OCI-LY1 (cell line): ENCODE results near the gene APOD.

Experiments used
- H2AFZ ChIP-seq: fragments of 200-600 bp; sonication (generic), shearing (Covaris generic); 2 replicates; pipeline ENCODE4 v1.6.0; 2014; ENCODE audit warnings: antibody characterized with exemption, mild to moderate bottlenecking, low read length
- H3F3A ChIP-seq: fragments of 200-600 bp; sonication (generic), shearing (Covaris generic); 2 replicates; pipeline ENCODE4 v1.6.0; 2014; ENCODE audit warnings: mild to moderate bottlenecking, antibody characterized with exemption, low read length, moderate library complexity; ENCODE audit not compliant: insufficient read depth
- H3K27ac ChIP-seq: fragments of 200-600 bp; sonication (generic); 2 replicates; pipeline ENCODE4 v1.5.1; 2014; ENCODE audit warnings: low read length, mixed run types, mild to moderate bottlenecking, low read depth; ENCODE audit not compliant: poor library complexity, severe bottlenecking
- H3K27me3 ChIP-seq: fragments of 200-600 bp; sonication (generic); 2 replicates; pipeline ENCODE4 v1.6.0; 2014; ENCODE audit warnings: antibody characterized with exemption, mild to moderate bottlenecking, low read length, moderate library complexity; ENCODE audit not compliant: insufficient read depth
- H3K36me3 ChIP-seq: fragments of 200-600 bp; sonication (generic); 2 replicates; pipeline ENCODE4 v1.6.1; 2014; ENCODE audit warnings: mild to moderate bottlenecking, antibody characterized with exemption, low read length, moderate library complexity, mixed read lengths; ENCODE audit not compliant: insufficient read depth
- H3K4me1 ChIP-seq: fragments of 200-600 bp; sonication (generic); 2 replicates; pipeline ENCODE4 v1.5.1; 2014; ENCODE audit warnings: mild to moderate bottlenecking, low read length, moderate library complexity; ENCODE audit not compliant: insufficient read depth, severe bottlenecking
- H3K4me2 ChIP-seq: fragments of 200-600 bp; sonication (generic), shearing (Covaris generic); 2 replicates; pipeline ENCODE4 v1.6.1; 2014; ENCODE audit warnings: low read length
- H3K4me3 ChIP-seq: fragments of 200-600 bp; sonication (generic); 2 replicates; pipeline ENCODE4 v1.5.1; 2014; ENCODE audit warnings: low read length, low read depth, mild to moderate bottlenecking, mixed read lengths; ENCODE audit not compliant: poor library complexity, severe bottlenecking
- H3K79me2 ChIP-seq: fragments of 200-600 bp; shearing (Covaris generic); 2 replicates; pipeline ENCODE4 v1.6.1; 2016; ENCODE audit warnings: mixed run types, low read length, mixed read lengths; ENCODE audit not compliant: insufficient read depth
- H3K9ac ChIP-seq: fragments of 200-600 bp; sonication (generic), shearing (Covaris generic); 2 replicates; pipeline ENCODE4 v1.6.1; 2014; ENCODE audit warnings: mild to moderate bottlenecking, low read length, mixed read lengths
- H3K9me2 ChIP-seq: fragments of 200-600 bp; sonication (generic), shearing (Covaris generic); 2 replicates; pipeline ENCODE4 v1.6.1; 2014; ENCODE audit warnings: low read depth, mild to moderate bottlenecking, low read length, mixed read lengths
- H3K9me3 ChIP-seq: fragments of 200-600 bp; shearing (Covaris generic); 2 replicates; pipeline ENCODE4 v1.6.1; 2014; ENCODE audit warnings: low read length, mixed read lengths
- H4K20me1 ChIP-seq: fragments of 200-600 bp; sonication (generic), shearing (Covaris generic); 2 replicates; pipeline ENCODE4 v1.6.0; 2016; ENCODE audit warnings: mild to moderate bottlenecking, low read length; ENCODE audit not compliant: insufficient read depth
- EZH2 ChIP-seq: fragments of 200-600 bp; sonication (generic), shearing (Covaris generic); IDR thresholded peaks from 2 replicates; pipeline ENCODE4 v1.8.0; 2017; ENCODE audit warnings: borderline replicate concordance, mixed run types, mild to moderate bottlenecking, antibody characterized with exemption, low read length, moderate library complexity, mixed read lengths
- TF ChIP-seq, protein P1 (sequence below): fragments of 200-600 bp; sonication (generic), shearing (Covaris generic); IDR thresholded peaks from 2 replicates; pipeline ENCODE4 v1.5.1; 2017; ENCODE audit warnings: mild to moderate bottlenecking, antibody characterized with exemption, low read length, moderate library complexity, mixed read lengths

The APOD gene

DNA sequence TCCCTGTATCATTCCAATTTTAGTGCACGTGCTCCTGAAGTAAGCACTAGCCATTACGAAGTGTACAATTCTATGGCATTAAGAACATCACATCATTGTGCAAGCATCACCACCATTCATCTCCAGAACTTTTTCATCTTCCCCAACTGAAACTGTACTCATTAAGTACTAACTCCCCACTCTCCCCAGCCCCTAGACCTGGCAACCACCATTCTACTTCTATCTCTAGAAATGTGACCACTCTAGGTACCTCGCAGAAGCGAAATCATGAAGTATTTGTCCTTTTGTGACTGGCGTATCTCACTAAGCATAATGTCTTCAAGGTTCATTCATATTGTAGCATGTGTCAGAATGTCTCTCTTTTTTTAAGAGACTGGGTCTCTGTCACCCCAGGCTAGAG is 52.1 kb downstream of the APOD start:
- no peak overlapping the region for H3K4me3 ChIP-seq
- no peaks in the 10 kb centered on the region for H3K79me2 ChIP-seq
- TF ChIP-seq, protein P1, sequence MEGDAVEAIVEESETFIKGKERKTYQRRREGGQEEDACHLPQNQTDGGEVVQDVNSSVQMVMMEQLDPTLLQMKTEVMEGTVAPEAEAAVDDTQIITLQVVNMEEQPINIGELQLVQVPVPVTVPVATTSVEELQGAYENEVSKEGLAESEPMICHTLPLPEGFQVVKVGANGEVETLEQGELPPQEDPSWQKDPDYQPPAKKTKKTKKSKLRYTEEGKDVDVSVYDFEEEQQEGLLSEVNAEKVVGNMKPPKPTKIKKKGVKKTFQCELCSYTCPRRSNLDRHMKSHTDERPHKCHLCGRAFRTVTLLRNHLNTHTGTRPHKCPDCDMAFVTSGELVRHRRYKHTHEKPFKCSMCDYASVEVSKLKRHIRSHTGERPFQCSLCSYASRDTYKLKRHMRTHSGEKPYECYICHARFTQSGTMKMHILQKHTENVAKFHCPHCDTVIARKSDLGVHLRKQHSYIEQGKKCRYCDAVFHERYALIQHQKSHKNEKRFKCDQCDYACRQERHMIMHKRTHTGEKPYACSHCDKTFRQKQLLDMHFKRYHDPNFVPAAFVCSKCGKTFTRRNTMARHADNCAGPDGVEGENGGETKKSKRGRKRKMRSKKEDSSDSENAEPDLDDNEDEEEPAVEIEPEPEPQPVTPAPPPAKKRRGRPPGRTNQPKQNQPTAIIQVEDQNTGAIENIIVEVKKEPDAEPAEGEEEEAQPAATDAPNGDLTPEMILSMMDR = no peak
- no peak for TF ChIP-seq EZH2
- H3K4me2 ChIP-seq = no peak overlapping the region
- H3K27me3 ChIP-seq = no peaks in the 10 kb centered on the region
- H4K20me1 ChIP-seq = no peaks in the 10 kb centered on the region
- no peak overlapping the region for H3K9ac ChIP-seq
- no peak overlapping the region for H3K27ac ChIP-seq
- H3K9me2 ChIP-seq = no peaks in the 10 kb centered on the region
- H3F3A ChIP-seq = no peaks in the 10 kb centered on the region
- peaks cover 5% of the 10 kb centered on the region for H3K36me3 ChIP-seq
- H3K9me3 ChIP-seq = no peaks in the 10 kb centered on the region
- H2AFZ ChIP-seq = no peak overlapping the region
- peaks cover 21% of the 10 kb centered on the region for H3K4me1 ChIP-seq

DNA sequence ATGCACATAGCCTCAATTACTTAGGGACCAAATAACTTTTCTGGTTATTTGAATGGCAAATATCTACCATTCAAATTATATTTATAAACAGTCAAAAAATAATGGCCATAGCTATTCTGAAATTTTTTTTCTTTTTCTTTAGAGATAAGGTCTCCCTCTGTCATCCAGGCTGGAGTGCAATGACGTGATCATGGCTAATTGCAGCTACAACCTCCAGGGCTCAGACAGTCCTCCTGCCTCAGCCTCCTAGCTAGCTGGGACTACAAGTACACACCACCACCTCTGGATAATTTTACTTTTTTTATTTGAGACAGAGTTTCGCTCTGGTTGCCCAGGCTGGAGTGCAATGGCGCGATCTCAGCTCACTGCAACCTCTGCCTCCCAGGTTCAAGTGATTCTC is 57.2 kb downstream of the APOD start:
- Histone ChIP-seq H3K9me2 (no peaks in the 10 kb centered on the region), H3K36me3 (peaks cover 5% of the 10 kb centered on the region), H3K9ac (no peak overlapping the region), H3K9me3 (no peaks in the 10 kb centered on the region), H3F3A (peaks cover 5% of the 10 kb centered on the region; the same call in 1 of the 2 replicates), H3K4me2 (no peak overlapping the region), H3K27me3 (no peaks in the 10 kb centered on the region), H2AFZ (no peak overlapping the region), H3K4me3 (no peak overlapping the region), H3K4me1 (peaks cover 14% of the 10 kb centered on the region), H3K27ac (no peak overlapping the region), H4K20me1 (no peaks in the 10 kb centered on the region), H3K79me2 (no peaks in the 10 kb centered on the region)
- TF ChIP-seq, protein P1 = no peak
- TF ChIP-seq EZH2 = no peak

DNA sequence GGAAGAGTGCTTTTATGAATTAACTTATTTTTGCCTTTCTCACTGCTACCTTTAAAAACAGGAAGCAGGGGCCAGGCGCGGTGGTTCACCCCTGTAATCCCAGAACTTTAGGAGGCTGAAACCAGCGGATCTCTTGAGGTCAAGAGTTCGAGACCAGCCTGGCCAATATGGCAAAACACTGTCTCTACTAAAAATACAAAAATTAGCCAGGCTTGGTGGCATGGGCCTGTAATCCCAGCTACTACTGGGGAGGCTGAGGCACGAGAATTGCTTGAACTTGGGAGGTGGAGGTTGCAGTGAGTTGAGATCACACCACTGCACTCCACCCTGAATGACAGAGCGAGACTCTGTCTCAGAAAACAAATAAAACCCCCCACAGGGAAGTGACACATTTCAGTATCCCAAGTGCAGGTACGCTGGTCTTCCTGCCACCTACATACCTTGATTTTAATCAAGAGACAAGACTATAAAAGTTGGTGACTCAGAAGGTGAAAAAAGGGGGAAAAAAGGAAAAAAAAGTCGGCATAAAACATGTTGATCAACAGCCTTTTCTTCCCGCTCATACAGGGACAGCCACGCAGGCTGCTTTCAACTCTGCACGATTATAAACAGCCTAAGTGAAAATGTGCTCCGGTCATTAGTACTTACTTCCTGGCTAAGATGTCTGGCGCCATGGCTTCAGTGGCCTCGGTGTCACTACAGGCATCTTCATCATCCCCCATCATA is 59.4 kb downstream of the APOD start:
- Histone ChIP-seq H3K79me2 (no peaks in the 10 kb centered on the region), H3K4me2 (no peak overlapping the region), H3K27ac (no peak overlapping the region), H3K9ac (no peak overlapping the region), H3K4me3 (no peak overlapping the region), H3K9me2 (no peaks in the 10 kb centered on the region), H4K20me1 (no peaks in the 10 kb centered on the region), H3K9me3 (no peaks in the 10 kb centered on the region), H3F3A (peaks cover 5% of the 10 kb centered on the region; the same call in 1 of the 2 replicates), H3K36me3 (peaks cover 3% of the 10 kb centered on the region), H3K27me3 (no peaks in the 10 kb centered on the region), H3K4me1 (peaks cover 14% of the 10 kb centered on the region), H2AFZ (no peak overlapping the region)
- TF ChIP-seq, protein P1 = no peak
- TF ChIP-seq EZH2 = no peak
